Measurements from ENCODE around the gene TMEM134.

The TMEM134 gene

GRCh38 chr11:67411785-67412152, 57.3 kb downstream of the TMEM134 start:
- peaks cover 0 to 30% of the 10 kb centered on the region in 2 donors for H3K4me1 ChIP-seq (ENCODE audit: control insufficient read depth in 1 of 2, insufficient read depth in 2 of 2, low read length in 2 of 2)
- H3K9me3 ChIP-seq (ENCODE audit: control insufficient read depth in 1 of 2, low read length in 2 of 2), result no peaks in the 10 kb centered on the region
- no peak overlapping the region for H3K27ac ChIP-seq (ENCODE audit: low read length)
- peaks cover 7% of the 10 kb centered on the region for H3K27me3 ChIP-seq (ENCODE audit: low read depth, low read length)
- H3K4me3 ChIP-seq (ENCODE audit: low read depth in 1 of 2, low read length in 2 of 2), result no peak overlapping the region
- no peaks in the 10 kb centered on the region for H3K36me3 ChIP-seq (ENCODE audit: control insufficient read depth in 1 of 2, insufficient read depth in 2 of 2, low read length in 2 of 2)
